ENCODE data around the gene CXCL8.

GRCh38 chr4:73731968-73732610 lies 8.3 kb upstream of the CXCL8 start:
- no peak for TF ChIP-seq GATA3 (IDR thresholded peaks at IDR 0.05; ENCODE audit: low read depth, low read length)
- no peak for TF ChIP-seq GATA2 (IDR thresholded peaks at IDR 0.05; ENCODE audit: low read depth, low read length)
